ENCODE data around the gene IGSF6. TPM values are rescaled to one million over a fixed set of nuclear protein-coding genes. Genes with fewer than 3 reads are reported as not detected.

IGSF6 gene
- total RNA-seq, 1 donor from 2014 or later = under 0.01 TPM

DNA sequence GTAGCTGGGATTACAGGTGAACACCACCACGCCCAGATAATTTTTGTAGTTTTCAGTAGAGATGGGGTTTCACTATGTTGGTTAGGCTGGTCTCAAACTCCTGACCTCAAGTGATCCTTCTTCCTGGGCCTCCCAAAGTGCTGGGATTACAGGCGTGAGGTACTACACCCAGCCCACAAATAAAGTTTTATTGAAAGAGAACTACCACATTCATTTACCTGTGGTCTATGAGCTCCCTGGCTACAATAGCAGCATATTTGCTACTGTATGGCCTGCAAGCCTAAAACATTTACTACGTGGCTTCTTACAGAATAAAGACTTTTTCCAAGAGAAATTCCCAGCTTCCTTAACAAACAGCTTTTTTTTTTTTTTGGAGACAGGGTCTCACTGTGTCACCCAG, 49.6 kb downstream of the IGSF6 start:
- DNase-seq (ENCODE audit: low read depth in 2 of 2) = no peak

DNA sequence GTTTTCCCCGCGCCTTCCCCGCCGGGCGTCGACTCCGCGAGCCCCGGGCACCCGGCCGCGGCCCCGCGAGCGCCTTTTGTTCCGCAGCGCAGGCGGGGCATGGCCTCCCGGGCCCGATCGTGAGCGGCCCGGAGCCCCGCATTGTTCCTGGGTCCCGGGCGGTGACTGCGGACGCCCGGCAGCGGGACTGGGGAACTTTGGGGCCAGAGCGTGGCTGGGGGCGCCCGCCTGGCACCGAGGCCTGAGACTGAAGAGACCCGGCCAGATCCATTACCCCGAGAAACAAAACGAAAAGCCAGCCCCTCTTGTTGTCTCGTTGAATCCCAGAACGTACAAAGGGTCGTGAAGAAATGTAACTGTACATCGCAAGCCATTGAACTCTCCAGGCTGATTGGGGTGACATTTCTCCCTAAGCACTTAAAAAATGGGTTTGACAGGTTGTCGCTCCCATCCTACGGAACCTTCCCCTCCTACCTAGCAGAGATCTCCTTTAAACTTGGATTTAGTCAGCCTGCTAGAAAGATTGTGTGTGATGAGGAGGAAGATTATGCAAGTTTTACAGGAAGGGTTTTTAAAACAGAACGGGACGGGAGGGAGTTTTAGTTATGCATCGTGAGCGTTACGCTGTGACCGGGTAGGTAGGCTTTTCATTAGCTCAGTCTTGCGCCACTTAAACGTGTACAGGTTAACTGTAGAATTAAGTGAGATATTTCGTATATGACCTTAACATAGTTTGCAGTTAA, 52.2 kb downstream of the IGSF6 start:
- DNase-seq (ENCODE audit: low read depth in 2 of 2) = peak; percentile 31 to 56

DNA sequence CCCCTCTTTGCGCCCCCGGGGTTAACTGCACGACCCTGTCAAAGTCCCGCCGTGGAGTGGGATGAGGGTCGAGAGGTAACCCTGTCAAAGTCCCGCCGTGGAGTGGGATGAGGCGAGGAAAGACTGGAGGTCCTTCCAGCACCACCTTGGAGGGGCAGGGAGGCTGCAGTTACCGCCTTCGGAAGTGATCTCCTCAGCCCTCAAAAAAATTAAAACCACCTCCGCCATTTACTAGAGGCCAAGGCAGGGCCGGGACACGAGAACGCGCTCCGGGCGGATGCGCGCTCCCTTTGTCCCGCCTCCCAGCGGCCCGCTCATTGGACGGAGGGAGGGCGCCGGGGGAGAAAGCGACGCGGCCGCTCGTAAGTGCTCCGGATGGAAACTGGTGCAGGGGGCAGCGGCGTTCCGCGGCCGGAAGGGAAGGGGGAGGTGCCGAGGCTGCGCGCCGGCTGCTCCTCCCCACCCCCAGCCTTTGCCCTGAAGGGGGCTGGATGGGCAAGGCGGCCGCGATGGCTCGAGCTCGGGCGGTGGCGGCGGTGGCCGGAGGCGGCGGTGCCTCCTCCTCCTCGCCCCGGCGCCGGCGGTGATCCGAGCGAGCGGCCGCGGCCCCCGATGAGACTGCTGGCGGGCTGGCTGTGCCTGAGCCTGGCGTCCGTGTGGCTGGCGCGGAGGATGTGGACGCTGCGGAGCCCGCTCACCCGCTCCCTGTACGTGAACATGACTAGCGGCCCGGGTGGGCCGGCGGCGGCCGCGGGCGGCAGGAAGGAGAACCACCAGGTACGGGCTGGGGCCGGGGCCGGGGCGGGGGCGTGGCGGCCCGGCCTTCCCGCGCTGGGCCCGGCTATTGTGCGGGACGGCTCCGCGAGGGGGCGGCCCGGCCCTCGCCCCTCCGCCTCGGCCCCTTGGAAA, 53.0 kb downstream of the IGSF6 start, which contains the start of gene METTL9:
METTL9 (plus strand) TSS at position 456 of the 909 bp plus-strand sequence; CDS start at position 613, 157 bp downstream.
- DNase-seq (ENCODE audit: low read depth in 2 of 2) = peak; percentile 85 to 96

DNA sequence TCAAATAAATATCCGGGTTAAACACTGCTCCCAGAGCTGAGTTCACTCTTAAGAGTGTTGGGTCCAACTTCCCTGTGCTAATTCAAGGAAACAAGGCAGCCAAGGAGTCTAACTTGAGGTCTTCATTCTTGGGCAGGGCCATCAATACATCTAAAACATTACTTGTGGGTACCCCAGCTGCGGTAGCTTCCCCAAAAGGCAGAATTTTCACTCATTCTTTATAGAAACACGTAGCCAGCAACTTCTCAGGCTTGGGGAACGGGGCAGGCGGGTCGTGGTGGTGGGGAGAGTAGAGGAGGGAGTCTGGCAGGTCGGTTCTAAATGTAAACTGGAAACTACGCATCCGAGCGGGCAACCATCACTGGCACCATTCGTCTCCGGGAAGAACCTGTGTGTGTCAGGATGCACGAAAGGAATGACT, 53.7 kb downstream of the IGSF6 start:
- peak in 1 of 2 donors; percentile 6 for DNase-seq (ENCODE audit: low read depth in 2 of 2)

DNA sequence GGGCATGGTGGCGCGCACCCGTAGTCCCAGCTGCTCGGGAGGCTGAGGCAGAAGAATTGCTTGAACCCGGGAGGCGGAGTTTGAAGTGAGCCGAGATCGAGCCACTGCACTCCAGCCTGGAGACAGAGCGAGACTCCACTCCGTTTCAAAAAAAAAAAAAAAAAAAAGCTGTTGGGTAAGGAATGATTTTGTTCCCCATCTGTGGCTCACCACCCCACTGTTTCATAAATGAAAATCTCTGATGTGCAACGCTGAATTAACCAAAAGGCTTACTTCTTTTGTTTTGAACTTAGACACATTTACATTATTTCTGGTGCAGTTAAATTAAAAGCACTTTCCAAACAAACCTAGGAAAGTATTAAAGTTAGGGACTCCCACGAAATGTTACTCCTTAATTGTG, 54.2 kb downstream of the IGSF6 start:
- no peak for DNase-seq (ENCODE audit: low read depth in 2 of 2)

DNA sequence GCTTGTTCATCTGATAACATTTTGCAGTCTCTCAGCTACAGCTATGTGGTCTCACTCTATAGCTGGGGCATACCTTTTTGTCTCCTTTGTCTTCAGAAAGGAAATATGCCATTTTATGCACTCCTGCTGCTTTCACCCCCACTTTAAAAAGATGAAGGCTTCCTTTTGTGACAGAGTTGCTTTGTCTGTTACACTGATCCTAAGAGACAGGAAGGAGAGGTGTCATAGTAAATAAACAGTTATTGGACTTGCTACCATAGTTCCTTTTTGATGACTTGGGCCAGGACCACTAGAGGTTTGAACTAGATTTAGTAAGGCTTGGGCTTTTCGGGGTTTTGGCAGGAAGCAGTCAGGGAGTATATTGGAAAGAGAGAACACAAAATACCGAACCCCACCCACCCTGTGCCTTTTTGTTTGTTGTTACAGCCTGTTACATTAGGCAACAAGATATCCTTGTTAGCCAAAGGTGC, 54.8 kb downstream of the IGSF6 start:
- DNase-seq (ENCODE audit: low read depth in 2 of 2) = no peak

DNA sequence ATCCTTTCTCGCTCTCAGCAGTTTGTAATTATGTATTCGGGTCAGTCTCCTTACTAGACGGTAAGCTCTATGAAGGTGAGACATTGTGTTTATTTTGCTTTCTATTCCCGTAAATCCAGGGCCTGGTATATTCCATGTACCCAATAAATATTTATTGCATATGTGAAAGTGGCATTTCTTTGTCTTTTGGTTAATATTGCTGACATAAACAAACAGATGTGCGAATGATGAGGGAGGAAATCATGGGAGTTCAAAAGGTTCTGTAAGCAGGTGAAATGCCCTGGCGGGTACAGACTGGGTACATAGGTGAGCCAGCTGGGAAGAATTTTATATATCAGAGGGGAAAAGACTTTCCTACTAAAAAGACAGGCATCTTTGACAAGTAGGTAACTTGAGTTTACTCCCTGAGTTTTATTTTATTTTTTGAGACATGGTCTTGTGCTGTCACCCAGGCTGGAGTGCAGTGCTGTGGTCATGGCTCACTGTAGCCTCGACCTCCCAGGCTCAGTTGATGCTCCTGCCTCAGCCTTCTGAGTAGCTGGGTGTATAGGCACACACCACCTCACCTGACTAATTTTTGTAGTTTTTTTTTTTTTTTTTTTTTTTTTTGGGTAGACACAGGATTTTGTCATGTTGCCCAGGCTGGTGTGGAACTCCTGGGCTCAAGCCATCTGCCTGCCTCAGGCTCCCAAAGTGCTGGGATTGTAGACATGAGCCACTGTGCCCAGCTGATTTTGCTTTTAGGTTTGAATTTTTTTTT, 58.7 kb downstream of the IGSF6 start:
- no peak for DNase-seq (ENCODE audit: low read depth in 2 of 2)

DNA sequence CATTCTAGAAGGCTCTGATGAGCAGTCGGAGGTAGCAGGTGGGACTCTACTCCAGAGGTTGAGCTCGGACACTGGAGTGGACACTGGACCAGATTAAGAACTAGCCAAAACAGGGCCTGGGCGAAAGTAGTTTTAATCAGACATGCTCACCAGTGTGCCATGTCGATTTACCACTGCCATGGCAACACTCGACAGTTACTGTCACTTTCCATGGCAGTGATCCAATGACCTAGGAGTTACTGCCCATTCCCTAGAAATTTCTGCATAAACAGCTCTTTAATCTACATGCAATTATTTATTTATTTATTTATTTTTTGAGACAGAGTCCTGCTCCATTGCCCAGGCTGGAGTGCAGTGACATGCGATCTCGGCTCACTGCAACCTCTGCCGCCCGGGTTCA, 60.2 kb downstream of the IGSF6 start:
- DNase-seq (ENCODE audit: low read depth in 2 of 2) = no peak

DNA sequence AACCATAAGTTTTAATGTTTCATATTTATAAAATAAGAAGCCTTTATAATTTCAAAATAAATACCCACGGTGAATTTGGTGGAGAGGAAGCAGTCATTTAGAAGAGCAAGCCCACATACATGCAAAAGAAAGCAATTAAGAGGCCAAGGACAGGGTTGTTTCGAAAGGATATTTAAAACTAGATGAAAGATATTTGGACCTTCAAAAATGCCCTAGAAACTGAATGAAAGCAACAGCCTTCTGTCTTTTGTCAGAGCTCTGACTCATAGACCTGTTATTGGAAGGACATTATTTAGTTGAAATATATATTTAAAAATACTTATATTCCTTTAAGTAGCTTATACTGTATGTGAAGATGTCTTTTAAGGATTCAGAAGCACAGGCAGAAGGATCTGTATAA, 61.6 kb downstream of the IGSF6 start:
- DNase-seq (ENCODE audit: low read depth in 2 of 2) = no peak

DNA sequence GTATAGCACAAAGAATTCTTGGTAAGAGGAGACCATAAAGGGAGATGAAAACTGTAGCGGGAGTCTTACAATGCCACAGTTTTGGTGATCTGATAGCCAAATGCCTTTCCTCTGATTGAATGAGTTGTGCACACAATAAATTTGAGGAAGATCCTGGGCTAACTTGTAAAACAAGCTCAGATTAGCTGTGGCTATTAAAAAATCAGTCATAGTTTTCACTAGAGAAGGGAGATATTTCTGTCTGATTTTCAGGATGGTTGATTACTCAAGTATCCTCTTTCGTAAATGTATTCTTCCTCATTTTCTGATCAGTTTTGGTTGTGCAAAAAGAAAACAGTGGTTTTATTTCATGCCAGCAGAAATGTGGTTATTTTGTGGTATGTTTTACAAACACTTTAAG, 62.1 kb downstream of the IGSF6 start:
- DNase-seq (ENCODE audit: low read depth in 2 of 2) = no peak

DNA sequence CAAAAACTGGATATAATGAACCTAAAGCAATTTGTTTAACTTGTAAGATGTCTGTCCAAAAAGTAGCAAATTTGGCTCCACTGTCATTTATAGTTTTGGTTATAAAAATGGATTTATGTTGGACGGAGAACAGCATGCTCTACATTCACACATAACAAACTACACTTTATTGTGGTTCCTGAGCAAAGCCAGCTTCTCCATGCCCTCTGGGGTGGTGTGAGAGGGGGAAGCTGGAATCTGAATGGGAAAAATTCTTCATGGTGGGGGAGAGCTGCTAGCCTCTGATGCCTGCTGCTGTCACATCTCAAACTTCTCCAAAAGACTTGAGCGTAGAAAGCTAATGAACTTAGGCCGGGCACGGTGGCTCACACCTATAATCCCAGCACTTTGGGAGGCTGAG, 62.9 kb downstream of the IGSF6 start:
- no peak for DNase-seq (ENCODE audit: low read depth in 2 of 2)

Other genes starting within 250 kb of the IGSF6 start
- 163 and 205 TPM in 2 replicates for gene METTL9, start 53.0 kb downstream of the IGSF6 start, total RNA-seq
- gene OTOA, start 11.4 kb upstream of the IGSF6 start, total RNA-seq = under 0.01 TPM in 1 of 2 replicates, not detected in the other
- gene NPIPB4, start 205.1 kb upstream of the IGSF6 start, total RNA-seq = 9.6 and 28.3 TPM in 2 replicates

Measured in dermis microvascular lymphatic vessel endothelial cell (primary cell).